ENCODE data around the gene TPM1. TPM values are rescaled to one million over a fixed set of nuclear protein-coding genes. Genes with fewer than 3 reads are reported as not detected.
A peak's percentile ranks its signal among the peaks of the same experiment; 100 is the strongest.

TPM1 gene
- total and polyA plus RNA-seq, 8 donors, result 196 to 681 (median 587) TPM

DNA sequence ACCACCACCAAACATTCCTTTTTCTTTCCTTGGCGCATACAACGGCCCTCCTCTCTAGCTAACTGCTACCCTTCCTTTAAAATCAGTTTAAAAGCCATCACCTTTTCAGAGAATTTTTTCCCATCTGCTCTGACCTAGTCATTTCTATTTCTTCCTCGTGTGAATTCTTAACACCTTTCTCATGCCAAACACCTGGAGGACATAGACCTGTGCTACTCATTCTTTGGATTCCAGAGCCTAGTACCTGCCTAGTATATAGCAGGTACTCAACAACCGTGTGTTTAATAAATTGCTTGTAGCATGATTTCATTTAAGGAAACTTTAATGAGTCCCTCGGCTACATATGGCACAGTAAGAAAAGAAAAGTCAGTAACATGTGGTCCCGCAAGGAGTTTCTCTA is 2.0 kb upstream of the TPM1 start:
- TF ChIP-seq, protein P1, sequence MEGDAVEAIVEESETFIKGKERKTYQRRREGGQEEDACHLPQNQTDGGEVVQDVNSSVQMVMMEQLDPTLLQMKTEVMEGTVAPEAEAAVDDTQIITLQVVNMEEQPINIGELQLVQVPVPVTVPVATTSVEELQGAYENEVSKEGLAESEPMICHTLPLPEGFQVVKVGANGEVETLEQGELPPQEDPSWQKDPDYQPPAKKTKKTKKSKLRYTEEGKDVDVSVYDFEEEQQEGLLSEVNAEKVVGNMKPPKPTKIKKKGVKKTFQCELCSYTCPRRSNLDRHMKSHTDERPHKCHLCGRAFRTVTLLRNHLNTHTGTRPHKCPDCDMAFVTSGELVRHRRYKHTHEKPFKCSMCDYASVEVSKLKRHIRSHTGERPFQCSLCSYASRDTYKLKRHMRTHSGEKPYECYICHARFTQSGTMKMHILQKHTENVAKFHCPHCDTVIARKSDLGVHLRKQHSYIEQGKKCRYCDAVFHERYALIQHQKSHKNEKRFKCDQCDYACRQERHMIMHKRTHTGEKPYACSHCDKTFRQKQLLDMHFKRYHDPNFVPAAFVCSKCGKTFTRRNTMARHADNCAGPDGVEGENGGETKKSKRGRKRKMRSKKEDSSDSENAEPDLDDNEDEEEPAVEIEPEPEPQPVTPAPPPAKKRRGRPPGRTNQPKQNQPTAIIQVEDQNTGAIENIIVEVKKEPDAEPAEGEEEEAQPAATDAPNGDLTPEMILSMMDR (IDR thresholded peaks at IDR 0.05), result no peak
- peaks cover 22 to 62% of the 10 kb centered on the region in 2 donors for H3K27me3 ChIP-seq
- ATAC-seq (no peak), DNase-seq (no peak)
- no peaks in the 10 kb centered on the region for H3K9me3 ChIP-seq
- peaks cover 0 to 24% of the 10 kb centered on the region in 2 donors for H3K4me1 ChIP-seq
- H3K36me3 ChIP-seq, result no peaks in the 10 kb centered on the region
- no peak overlapping the region for H3K4me3 ChIP-seq
- H3K27ac ChIP-seq, result no peak overlapping the region
- intact Hi-C loops (cut with DNase I), result loop anchor here in 1 of 2 donors (10.0 kb wide), 2 partner anchors 256 to 364 kb away; no protein-coding TSS in a partner anchor

DNA sequence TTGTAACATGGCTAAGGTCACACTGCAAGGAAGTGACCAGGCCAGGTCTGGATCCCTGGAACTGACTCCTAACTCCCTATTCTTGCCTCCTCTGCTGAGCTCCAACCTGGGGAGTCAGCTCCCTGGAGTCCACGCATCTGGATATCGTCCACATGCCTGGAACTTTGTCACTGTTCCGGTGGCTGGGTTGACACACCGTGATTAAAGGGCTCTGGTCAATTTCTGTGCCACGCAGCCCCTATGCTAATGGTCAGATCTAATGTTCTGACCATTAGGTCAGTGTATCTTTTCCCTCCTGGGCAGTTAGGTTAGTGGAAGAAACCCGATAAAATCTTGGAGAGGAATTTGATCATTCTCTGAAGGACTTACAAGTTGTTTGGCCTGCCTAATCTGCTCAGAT is 1.6 kb upstream of the TPM1 start:
- peaks cover 0 to 24% of the 10 kb centered on the region in 2 donors for H3K4me1 ChIP-seq
- H3K27me3 ChIP-seq, result peaks cover 22 to 66% of the 10 kb centered on the region in 2 donors
- H3K36me3 ChIP-seq, result no peaks in the 10 kb centered on the region
- no peaks in the 10 kb centered on the region for H3K9me3 ChIP-seq
- no peak overlapping the region for H3K27ac ChIP-seq
- DNase-seq, result no peak
- TF ChIP-seq, protein P1 (IDR thresholded peaks at IDR 0.05), result no peak
- H3K4me3 ChIP-seq, result no peak overlapping the region
- ATAC-seq, result no peak
- intact Hi-C loops (cut with DNase I), result loop anchor here in 1 of 2 donors (10.0 kb wide), 2 partner anchors 256 to 364 kb away; no protein-coding TSS in a partner anchor

DNA sequence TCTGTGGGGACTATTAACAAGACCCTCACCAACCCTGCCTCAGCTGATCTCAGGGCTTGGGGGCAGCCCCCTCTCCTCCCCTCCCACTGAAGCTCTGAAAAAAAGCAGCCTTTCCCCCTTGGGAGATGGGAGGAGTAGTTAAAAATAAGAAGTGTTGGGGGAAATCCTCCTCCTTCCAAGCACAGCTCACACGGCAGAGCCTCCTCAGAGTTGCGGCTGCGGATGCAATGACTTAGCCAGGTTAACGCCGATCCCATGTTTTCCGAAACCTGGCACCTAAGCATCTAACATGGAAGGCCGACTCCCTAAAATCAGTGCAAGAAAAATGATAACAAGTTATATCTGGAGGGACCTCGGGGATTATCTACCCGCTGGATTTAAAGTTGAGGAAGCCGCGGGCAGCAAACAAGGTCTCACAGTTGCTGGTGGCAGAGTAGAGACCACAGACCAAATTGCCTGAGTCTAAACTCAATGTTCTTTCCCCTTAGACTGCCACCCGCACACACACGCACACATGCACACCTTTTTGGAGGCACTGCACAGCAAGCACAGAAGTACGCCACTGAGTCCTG is 1.1 kb upstream of the TPM1 start:
- ATAC-seq, result no peak
- DNase-seq, result no peak
- no peaks in the 10 kb centered on the region for H3K36me3 ChIP-seq
- peaks cover 0 to 24% of the 10 kb centered on the region in 2 donors for H3K4me1 ChIP-seq
- H3K9me3 ChIP-seq, result no peaks in the 10 kb centered on the region
- intact Hi-C loops (cut with DNase I), result loop anchor here in 1 of 2 donors (10.0 kb wide), 2 partner anchors 257 to 363 kb away; no protein-coding TSS in a partner anchor
- TF ChIP-seq, protein P1 (IDR thresholded peaks at IDR 0.05), result no peak
- no peak overlapping the region for H3K27ac ChIP-seq
- H3K4me3 ChIP-seq, result peak overlapping the region in 1 of 2 donors; percentile 51
- peaks cover 22 to 72% of the 10 kb centered on the region in 2 donors for H3K27me3 ChIP-seq

DNA sequence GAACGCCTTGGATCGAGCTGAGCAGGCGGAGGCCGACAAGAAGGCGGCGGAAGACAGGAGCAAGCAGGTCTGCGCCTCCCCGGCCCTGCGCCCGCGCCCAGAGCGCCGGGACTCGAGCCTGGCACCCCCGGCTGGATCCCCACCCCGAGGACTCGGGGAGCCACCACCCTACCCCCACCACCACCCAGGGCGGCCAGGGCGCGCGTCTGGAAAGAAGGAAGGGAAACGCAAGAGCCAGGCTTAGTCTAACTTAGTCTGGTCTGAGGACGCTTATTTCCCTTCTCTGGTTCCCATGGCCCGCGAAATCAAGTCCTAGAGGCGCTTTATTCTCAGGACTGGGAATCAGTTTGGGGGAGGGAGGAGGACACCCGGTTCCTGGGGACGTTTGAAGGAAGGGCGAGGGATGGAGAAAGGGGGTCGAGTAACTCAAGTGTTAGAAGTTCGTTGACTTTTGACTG is 359 bp downstream of the TPM1 start:
- H3K4me1 ChIP-seq, result peaks cover 4 to 29% of the 10 kb centered on the region in 2 donors
- H3K36me3 ChIP-seq, result no peaks in the 10 kb centered on the region
- peaks cover 22 to 83% of the 10 kb centered on the region in 2 donors for H3K27me3 ChIP-seq
- DNase-seq, result peak in 1 of 4 donors; percentile 79
- no peaks in the 10 kb centered on the region for H3K9me3 ChIP-seq
- intact Hi-C loops (cut with DNase I), result loop anchor here in 1 of 2 donors (10.0 kb wide), 2 partner anchors 258 to 362 kb away; no protein-coding TSS in a partner anchor
- H3K27ac ChIP-seq, result peak overlapping the region; percentile 53 to 57
- H3K4me3 ChIP-seq, result peak overlapping the region; percentile 51 to 66
- peak; percentile 6 for ATAC-seq
- TF ChIP-seq, protein P1 (IDR thresholded peaks at IDR 0.05), result no peak

DNA sequence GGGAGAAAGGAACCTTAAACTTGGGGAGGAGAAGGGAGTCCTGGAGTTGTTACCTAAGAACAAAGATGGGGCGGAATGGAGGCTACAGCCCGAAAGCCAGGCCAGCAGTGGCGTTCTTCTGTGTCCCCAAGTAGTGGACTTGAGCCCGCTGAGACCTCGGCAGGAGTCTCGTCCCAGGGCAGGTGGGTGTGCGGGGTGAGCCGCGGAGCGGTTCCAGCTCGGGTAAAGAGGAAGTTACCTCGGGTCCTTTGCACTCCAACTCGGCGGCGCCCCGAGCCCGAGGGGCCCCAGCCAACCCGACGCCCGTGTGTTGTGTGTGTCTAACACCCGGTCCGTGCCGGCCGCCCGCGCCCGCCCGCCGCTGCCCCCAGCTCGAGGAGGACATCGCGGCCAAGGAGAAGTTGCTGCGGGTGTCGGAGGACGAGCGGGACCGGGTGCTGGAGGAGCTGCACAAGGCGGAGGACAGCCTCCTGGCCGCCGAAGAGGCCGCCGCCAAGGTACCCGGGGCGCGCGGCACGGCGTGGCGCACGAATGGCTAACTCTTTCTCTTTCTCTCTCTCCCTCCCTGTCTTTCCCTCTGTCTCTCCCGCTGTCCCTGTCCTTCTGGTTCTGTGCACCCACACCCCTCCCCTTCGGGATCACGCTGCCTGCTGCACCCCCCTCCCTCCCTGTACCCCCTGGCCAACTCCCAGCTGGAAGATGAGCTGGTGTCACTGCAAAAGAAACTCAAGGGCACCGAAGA is 959 bp downstream of the TPM1 start:
- DNase-seq (peak in 1 of 4 donors; percentile 93), ATAC-seq (no peak)
- intact Hi-C loops (cut with DNase I), result loop anchor here in 1 of 2 donors (10.0 kb wide), 2 partner anchors 259 to 361 kb away; no protein-coding TSS in a partner anchor
- Histone ChIP-seq H3K9me3 (no peaks in the 10 kb centered on the region), H3K27ac (peak overlapping the region; percentile 53 to 57), H3K27me3 (peaks cover 22 to 83% of the 10 kb centered on the region in 2 donors), H3K4me1 (peaks cover 4 to 30% of the 10 kb centered on the region in 2 donors), H3K4me3 (peak overlapping the region; percentile 51 to 66), H3K36me3 (no peaks in the 10 kb centered on the region)
- TF ChIP-seq, protein P1 (IDR thresholded peaks at IDR 0.05), result no peak

All from left lung (tissue), 10 donors.